ENCODE data around the gene ARSH.
"Not testable (repeated sequence)": the region's sequence is repeated elsewhere in the genome, so short reads cannot be mapped to it uniquely, and the experiment has no call there.

The ARSH gene

DNA sequence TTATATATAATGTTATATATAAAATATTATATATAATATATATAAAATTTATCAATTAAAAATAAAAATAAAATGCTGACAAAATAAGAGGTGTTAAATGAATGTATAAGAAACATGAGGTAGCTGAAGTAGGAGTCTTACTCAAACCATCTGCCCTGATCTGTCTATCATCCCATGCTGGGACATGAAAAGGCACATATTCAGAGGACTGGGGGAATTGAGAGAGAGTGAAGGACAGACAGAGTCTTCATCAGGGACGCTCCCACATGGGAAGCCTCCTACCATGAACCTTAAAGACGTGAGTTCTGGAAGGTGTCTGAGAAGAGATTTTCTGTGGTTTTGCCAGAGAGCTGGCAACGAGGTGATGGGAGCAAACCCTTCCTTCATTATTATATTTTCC, 30.9 kb downstream of the ARSH start:
- DNase-seq (ENCODE audit: low read depth in 2 of 2) = no peak

DNA sequence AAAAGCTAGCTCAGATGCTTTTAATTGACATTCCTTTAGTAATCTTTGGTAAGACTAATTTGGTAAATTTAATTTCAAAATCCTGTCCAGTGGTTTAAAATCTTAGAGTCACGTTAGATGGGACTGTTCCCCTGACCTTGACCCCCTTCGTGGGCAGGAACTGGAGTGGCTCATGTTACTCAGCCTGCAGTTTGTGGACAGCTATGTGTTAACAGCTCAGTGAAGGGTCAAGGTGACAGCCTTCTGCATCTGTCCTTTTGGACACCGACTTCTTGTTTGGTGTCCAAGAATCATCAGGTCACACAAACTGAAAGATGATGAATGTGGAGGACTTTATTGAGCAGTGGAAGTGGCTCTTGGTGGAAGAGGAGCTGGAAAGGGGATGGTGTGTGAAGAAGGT, 37.9 kb downstream of the ARSH start:
- no peak for DNase-seq (ENCODE audit: low read depth in 2 of 2)

DNA sequence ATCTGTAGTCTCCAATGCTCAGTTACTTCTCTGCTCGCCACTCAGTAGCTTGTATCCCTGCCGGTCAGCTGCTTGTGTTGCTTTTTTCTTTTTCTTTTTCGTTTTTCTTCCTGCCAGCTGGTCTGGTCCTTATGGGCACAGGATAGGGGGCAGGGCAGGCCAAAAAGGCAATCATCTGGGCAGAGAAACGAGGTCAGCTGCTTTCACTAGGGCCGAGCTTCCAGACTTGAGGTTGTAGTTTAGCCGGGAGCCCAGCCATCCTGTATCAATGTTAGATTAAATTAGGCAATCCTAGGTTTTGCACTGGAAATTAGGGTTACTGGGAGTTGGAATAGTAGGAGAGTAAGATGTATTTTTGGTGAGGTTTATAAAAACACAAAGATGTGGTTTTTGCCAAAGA, 38.3 kb downstream of the ARSH start:
- no peak for DNase-seq (ENCODE audit: low read depth in 2 of 2)

DNA sequence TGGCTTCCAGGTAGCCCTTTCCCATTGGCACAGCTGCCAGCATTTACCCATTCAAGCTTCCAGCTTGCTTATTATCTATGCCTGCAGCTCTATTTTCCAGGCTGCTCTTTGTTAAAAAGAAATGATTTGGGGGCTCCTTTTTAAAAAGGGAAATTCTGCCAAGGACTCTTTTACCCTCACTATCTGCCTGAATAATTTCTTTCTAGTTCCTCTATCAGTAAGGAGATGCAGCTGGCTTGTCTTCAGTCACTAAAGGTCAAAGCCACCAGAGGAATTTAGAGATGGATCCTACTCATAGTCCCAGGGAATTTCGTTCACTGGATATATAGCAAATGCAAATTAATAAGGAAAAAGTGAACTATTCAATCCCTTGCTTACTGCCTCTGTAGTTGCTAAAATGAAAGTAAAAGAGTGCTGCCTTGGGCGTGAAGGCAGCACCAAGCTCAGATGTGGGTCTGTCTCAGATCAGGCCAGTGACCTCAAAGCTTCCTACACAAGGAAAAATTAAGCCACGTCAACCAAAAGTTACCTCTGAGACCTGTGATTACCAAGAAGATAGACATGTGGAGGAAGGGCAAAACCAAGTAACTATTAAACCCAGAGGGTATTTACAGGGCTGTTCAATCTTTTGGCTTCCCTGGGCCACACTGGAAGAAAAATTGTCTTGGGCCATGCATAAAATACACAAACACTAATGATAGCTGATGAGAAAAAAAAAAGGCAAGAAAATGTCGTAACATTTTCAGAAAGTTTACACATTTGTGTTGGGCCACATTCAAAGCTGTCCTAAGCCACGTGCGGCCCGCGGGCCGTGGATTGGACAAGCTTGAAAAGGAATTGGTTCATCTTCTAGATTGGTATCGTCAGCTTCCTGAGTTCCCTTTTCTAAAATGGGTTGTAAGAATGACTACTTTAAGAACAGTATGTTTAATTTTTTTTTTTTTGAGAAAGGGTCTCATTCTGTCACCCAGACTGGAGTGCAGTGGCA, 40.2 kb downstream of the ARSH start:
- DNase-seq (ENCODE audit: low read depth in 2 of 2) = no peak

DNA sequence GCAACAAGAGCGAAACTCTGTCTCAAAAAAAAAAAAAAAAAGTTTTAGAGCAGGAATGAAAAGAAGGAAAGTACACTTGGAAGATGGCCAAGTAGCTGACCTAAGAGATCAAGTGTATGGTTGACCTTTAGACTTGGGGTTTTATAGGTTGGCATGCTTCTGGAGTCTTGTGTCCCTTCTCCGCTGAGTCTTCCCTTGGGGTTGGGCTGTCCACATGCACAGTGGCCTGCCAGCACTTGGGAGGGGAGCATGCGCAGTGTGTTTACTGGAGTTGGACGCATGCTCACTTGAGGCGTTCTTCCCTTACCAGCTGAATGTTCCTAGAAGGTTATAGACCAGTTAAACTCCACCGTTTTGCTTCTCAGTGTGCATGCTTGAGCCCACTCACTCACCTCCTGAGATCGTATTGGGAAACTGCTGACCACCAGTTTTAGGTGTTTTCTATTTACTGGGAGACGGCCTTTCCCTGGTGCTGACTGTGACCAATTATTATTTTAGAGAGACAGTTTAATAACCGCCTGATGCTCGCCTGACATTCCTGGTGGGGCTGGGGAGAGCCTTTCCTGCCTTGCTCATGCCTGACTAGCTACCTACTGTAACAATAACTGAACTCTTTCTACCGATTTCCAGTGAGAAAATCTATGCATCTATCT, 44.3 kb downstream of the ARSH start:
- DNase-seq (ENCODE audit: low read depth in 2 of 2) = not testable (repeated sequence)

DNA sequence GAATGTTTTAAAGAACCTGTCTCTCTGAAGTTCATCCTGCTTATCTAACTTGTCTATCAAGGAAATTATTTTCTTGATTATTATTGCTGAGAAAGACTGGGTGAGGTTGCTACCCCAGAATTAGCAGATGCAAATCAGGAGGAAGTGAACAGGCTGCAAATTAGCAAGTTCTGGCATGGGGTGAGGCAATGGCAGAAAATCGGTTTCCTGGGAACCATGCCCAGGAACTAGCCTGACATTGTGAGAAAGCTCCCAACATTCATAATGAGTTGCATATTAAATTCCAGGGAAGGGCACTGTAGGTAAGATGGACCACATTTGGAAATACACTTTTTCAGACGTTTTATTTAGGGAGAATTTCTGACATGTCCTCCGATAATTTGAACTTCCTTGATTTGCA, 46.5 kb downstream of the ARSH start:
- no peak for DNase-seq (ENCODE audit: low read depth in 2 of 2)

DNA sequence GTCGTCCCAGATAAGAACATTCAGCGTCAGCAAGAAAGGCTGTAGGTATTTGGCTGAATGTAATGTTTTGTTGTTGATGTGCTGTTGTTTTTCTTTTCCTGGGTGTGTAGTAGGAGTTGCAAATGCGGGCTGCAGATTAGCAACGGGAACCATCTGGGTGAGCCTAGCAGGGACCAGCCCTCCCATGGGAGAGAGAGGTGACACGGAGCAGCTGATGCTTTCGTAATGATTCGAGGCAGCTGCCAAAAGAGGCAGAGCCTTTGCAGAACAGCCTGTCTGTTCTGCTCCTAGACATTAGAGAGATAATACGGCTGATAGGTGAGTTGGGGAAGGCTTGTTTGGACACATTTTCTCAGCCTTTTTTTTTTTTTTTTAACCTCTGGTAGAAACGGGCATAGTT, 60.2 kb downstream of the ARSH start:
- no peak for DNase-seq (ENCODE audit: low read depth in 2 of 2)

DNA sequence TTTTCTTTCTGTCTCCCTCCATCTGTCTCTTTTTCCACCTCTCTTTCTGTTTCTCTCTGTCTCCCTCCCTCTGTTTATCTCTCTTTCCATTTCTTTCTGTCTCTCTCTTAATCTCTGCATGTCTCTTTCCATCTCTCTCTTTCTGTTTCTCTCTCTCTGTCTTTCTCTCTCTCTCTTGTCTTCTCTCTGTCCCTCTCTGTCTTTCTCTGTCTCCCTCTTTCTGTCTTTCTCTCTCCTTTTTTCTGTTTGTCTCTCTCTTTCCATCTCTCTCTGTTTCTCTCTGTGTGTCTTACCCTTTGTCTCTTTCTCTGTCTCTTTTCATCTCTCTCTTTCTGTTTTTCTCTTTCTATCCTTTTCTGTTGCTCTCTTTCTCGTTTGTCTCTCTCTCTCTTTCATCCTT, 69.6 kb downstream of the ARSH start:
- no peak for DNase-seq (ENCODE audit: low read depth in 2 of 2)

DNA sequence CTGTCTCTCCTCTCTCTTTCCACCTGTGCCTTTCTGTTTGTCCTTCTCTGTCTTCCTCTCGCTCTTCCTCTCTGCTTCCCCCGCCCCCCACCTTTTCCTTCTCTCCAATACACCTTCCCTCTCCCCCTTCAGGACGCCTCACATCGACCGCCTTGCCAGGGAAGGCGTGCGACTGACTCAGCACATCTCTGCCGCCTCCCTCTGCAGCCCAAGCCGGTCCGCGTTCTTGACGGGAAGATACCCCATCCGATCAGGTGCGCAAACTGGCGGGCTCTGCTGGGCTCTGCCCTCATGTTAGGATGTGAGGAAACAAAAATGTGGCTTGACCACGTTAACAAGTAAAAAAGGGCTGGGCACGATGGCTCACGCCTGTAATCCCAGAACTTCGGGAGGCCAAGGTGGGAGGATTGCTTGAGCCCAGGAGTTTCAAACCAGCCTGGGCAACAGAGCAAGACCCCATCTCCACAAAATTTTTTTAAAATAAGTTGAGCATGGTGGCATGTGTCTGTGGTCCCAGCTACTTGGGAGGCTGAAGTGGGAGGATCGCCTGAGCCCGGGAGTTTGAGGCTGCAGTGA, 70.2 kb downstream of the ARSH start:
- DNase-seq (ENCODE audit: low read depth in 2 of 2) = no peak
